ENCODE measurements around the gene RAB9A. TPM values are rescaled to one million over a fixed set of nuclear protein-coding genes. Genes with fewer than 3 reads are reported as not detected.

Gene RAB9A
- total RNA-seq, 1 experiment from 2014 or later: 41.4 TPM

GRCh38 chrX:13689741-13690211, 848 bp downstream of the RAB9A start:
- Mint-ChIP-seq H3K9me3 (ENCODE audit: low read depth, unreplicated experiment) (no peaks in the 10 kb centered on the region), H3K27ac (ENCODE audit: unreplicated experiment) (peak overlapping the region; percentile 95), H3K4me3 (ENCODE audit: low read depth, unreplicated experiment) (peak overlapping the region; percentile 86), H3K27me3 (ENCODE audit: unreplicated experiment) (no peaks in the 10 kb centered on the region), H3K4me1 (ENCODE audit: low read depth, unreplicated experiment) (peaks cover 44% of the 10 kb centered on the region), H3K36me3 (ENCODE audit: insufficient read depth, unreplicated experiment) (peaks cover 56% of the 10 kb centered on the region)
- BruUV-seq (replicated peaks): TSS peak; percentile 67
- CTCF ChIA-PET: interaction anchor here (0.6 to 1.2 kb wide), 2 partner anchors 21 to 33 kb away, joined by 3 to 5 read pairs; no protein-coding TSS in a partner anchor
- no peak for TF ChIP-seq CTCF (IDR thresholded peaks at IDR 0.05; ENCODE audit: unreplicated experiment)
- no peak for DNase-seq
- intact Hi-C loops (cut with micrococcal nuclease; ENCODE audit: unreplicated experiment): loop anchor here (1.0 to 5.0 kb wide), 2 partner anchors 31 to 43 kb away; partner anchors contain the start of genes OFD1 and TRAPPC2

- CTCF ChIA-PET: interaction anchor here (0.7 kb wide), 1 partner anchor 1654 kb away, joined by 3 read pairs; no protein-coding TSS in a partner anchor
- peak overlapping the region; percentile 86 for H3K4me3 Mint-ChIP-seq (ENCODE audit: low read depth, unreplicated experiment)
- peak; percentile 39 for DNase-seq
- peak; percentile 22 for TF ChIP-seq CTCF (IDR thresholded peaks at IDR 0.05; ENCODE audit: unreplicated experiment)
- BruUV-seq (replicated peaks): no TSS peak
- H3K27me3 Mint-ChIP-seq (ENCODE audit: unreplicated experiment): no peaks in the 10 kb centered on the region
- no peaks in the 10 kb centered on the region for H3K9me3 Mint-ChIP-seq (ENCODE audit: low read depth, unreplicated experiment)
- intact Hi-C loops (cut with micrococcal nuclease; ENCODE audit: unreplicated experiment): loop anchor here (1.0 to 5.0 kb wide), 2 partner anchors 33 to 41 kb away; partner anchors contain the start of genes OFD1 and TRAPPC2
- peaks cover 44% of the 10 kb centered on the region for H3K4me1 Mint-ChIP-seq (ENCODE audit: low read depth, unreplicated experiment)
- H3K36me3 Mint-ChIP-seq (ENCODE audit: insufficient read depth, unreplicated experiment): peaks cover 65% of the 10 kb centered on the region
- H3K27ac Mint-ChIP-seq (ENCODE audit: unreplicated experiment): peak overlapping the region; percentile 95
Observed at GRCh38 chrX:13690836-13691235, 1.9 kb downstream of the RAB9A start.

- CTCF ChIA-PET: interaction anchor here (0.7 kb wide), 1 partner anchor 1789 kb away, joined by 8 read pairs; no protein-coding TSS in a partner anchor
- H3K4me1 Mint-ChIP-seq (ENCODE audit: low read depth, unreplicated experiment): peaks cover 48% of the 10 kb centered on the region
- intact Hi-C loops (cut with micrococcal nuclease; ENCODE audit: unreplicated experiment): loop anchor here (5.0 kb wide), 1 partner anchor 40 kb away; the partner anchor contains the start of genes OFD1 and TRAPPC2
- H3K27ac Mint-ChIP-seq (ENCODE audit: unreplicated experiment): peak overlapping the region; percentile 95
- no TSS peak for BruUV-seq (replicated peaks)
- TF ChIP-seq CTCF (IDR thresholded peaks at IDR 0.05; ENCODE audit: unreplicated experiment): no peak
- DNase-seq: peak; percentile 37
- H3K36me3 Mint-ChIP-seq (ENCODE audit: insufficient read depth, unreplicated experiment): peaks cover 65% of the 10 kb centered on the region
- H3K4me3 Mint-ChIP-seq (ENCODE audit: low read depth, unreplicated experiment): peak overlapping the region; percentile 86
- H3K9me3 Mint-ChIP-seq (ENCODE audit: low read depth, unreplicated experiment): no peaks in the 10 kb centered on the region
- no peaks in the 10 kb centered on the region for H3K27me3 Mint-ChIP-seq (ENCODE audit: unreplicated experiment)
Observed at GRCh38 chrX:13691841-13692371, 3.0 kb downstream of the RAB9A start.

GRCh38 chrX:13692771-13693231, 3.9 kb downstream of the RAB9A start:
- no peaks in the 10 kb centered on the region for H3K27me3 Mint-ChIP-seq (ENCODE audit: unreplicated experiment)
- peaks cover 65% of the 10 kb centered on the region for H3K36me3 Mint-ChIP-seq (ENCODE audit: insufficient read depth, unreplicated experiment)
- H3K4me1 Mint-ChIP-seq (ENCODE audit: low read depth, unreplicated experiment): peaks cover 56% of the 10 kb centered on the region
- H3K9me3 Mint-ChIP-seq (ENCODE audit: low read depth, unreplicated experiment): no peaks in the 10 kb centered on the region
- CTCF ChIA-PET: interaction anchor here (0.8 to 1.2 kb wide), 3 partner anchors 24 to 42 kb away, joined by 3 to 4 read pairs (median 3); partner anchors contain the start of genes OFD1 and TRAPPC2
- TF ChIP-seq CTCF (IDR thresholded peaks at IDR 0.05; ENCODE audit: unreplicated experiment): no peak
- H3K27ac Mint-ChIP-seq (ENCODE audit: unreplicated experiment): peak overlapping the region; percentile 95
- intact Hi-C loops (cut with micrococcal nuclease; ENCODE audit: unreplicated experiment): loop anchor here (5.0 kb wide), 1 partner anchor 40 kb away; the partner anchor contains the start of genes OFD1 and TRAPPC2
- no TSS peak for BruUV-seq (replicated peaks)
- no peak for DNase-seq
- peak overlapping the region; percentile 86 for H3K4me3 Mint-ChIP-seq (ENCODE audit: low read depth, unreplicated experiment)

Measured in Calu3 (cell line).